22Rv1 (cell line): Measurements from ENCODE around the gene SH3RF3.

Experiments used
- H3K27ac ChIP-seq: fragments of 450-650 bp; 2 replicates; pipeline ENCODE4 v1.5.1; 2017
- CTCF ChIP-seq: fragments of 450-650 bp; IDR thresholded peaks from 2 replicates; pipeline ENCODE4 v1.5.1; 2017; ENCODE audit warnings: mild to moderate bottlenecking
- ZFX ChIP-seq: fragments of 450-650 bp; IDR thresholded peaks from 2 replicates; pipeline ENCODE4 v1.6.1; 2017; ENCODE audit warnings: antibody characterized with exemption, borderline replicate concordance

Gene SH3RF3

GRCh38 chr2:109275120-109276012 lies 146.4 kb downstream of the SH3RF3 start:
- TF ChIP-seq ZFX (no peak), CTCF (no peak)
- H3K27ac ChIP-seq: no peak overlapping the region

- no peak for TF ChIP-seq ZFX
- no peak for TF ChIP-seq CTCF
- H3K27ac ChIP-seq: no peak overlapping the region
Observed at GRCh38 chr2:109277406-109277805, 148.4 kb downstream of the SH3RF3 start.

- TF ChIP-seq CTCF (no peak), ZFX (no peak)
- H3K27ac ChIP-seq: no peak overlapping the region
Observed at GRCh38 chr2:109279243-109279860, 150.3 kb downstream of the SH3RF3 start.

GRCh38 chr2:109280804-109281203 lies 151.8 kb downstream of the SH3RF3 start:
- no peak for TF ChIP-seq ZFX
- TF ChIP-seq CTCF: no peak
- H3K27ac ChIP-seq: no peak overlapping the region

GRCh38 chr2:109282360-109282759 lies 153.4 kb downstream of the SH3RF3 start:
- TF ChIP-seq ZFX: no peak
- no peak for TF ChIP-seq CTCF
- no peak overlapping the region for H3K27ac ChIP-seq

- no peak overlapping the region for H3K27ac ChIP-seq
- TF ChIP-seq ZFX (no peak), CTCF (no peak)
Observed at GRCh38 chr2:109282865-109283264, 153.9 kb downstream of the SH3RF3 start.

- no peak overlapping the region for H3K27ac ChIP-seq
- TF ChIP-seq ZFX: no peak
- no peak for TF ChIP-seq CTCF
Observed at GRCh38 chr2:109284826-109285225, 155.8 kb downstream of the SH3RF3 start.
